Colon (tissue), 2 donors: ENCODE measurements around the gene S100A14.

Experiments
- FAIRE-seq: peaks from 2 replicates; lab custom pipeline; 2012; peaks lifted over from hg19 to GRCh38; lab: Jason Lieb, UNC
- donor health status: control.
- donor health status: control.

The S100A14 gene

GRCh38 chr1:153638261-153638660 is 22.1 kb upstream of the S100A14 start:
- no peak for FAIRE-seq

- no peak for FAIRE-seq
Measured at GRCh38 chr1:153636312-153636711, 20.2 kb upstream of the S100A14 start.

- no peak for FAIRE-seq
Measured at GRCh38 chr1:153635872-153636271, 19.7 kb upstream of the S100A14 start.

GRCh38 chr1:153633754-153634665 is 17.9 kb upstream of the S100A14 start, which contains the start of gene CHTOP:
Gene CHTOP, plus strand, starts transcription at chr1:153634066. Its CDS starts 2,523 bp downstream, at chr1:153636589.
- no peak for FAIRE-seq

- FAIRE-seq: no peak
Measured at GRCh38 chr1:153633161-153633753, 17.1 kb upstream of the S100A14 start.

GRCh38 chr1:153631047-153632022 is 15.2 kb upstream of the S100A14 start:
- no peak for FAIRE-seq

GRCh38 chr1:153630384-153630783 is 14.3 kb upstream of the S100A14 start:
- FAIRE-seq: no peak

GRCh38 chr1:153629971-153630370 is 13.8 kb upstream of the S100A14 start:
- no peak for FAIRE-seq

- no peak for FAIRE-seq
Measured at GRCh38 chr1:153629343-153629665, 13.2 kb upstream of the S100A14 start.

- FAIRE-seq: no peak
Measured at GRCh38 chr1:153628638-153629342, 12.7 kb upstream of the S100A14 start.

GRCh38 chr1:153627715-153628626 is 11.8 kb upstream of the S100A14 start, which contains the start of gene S100A1:
Gene S100A1, plus strand, starts transcription at chr1:153628434. Its CDS starts 2,088 bp downstream, at chr1:153630522.
- no peak for FAIRE-seq

- no peak for FAIRE-seq
Measured at GRCh38 chr1:153626904-153627714, 11.0 kb upstream of the S100A14 start, which contains the start of gene S100A13. Gene S100A13, minus strand, starts transcription at chr1:153627505. Its CDS starts 1,033 bp downstream, at chr1:153626472.

GRCh38 chr1:153626477-153626903 is 10.4 kb upstream of the S100A14 start:
- no peak for FAIRE-seq

GRCh38 chr1:153624965-153625611 is 9.0 kb upstream of the S100A14 start:
- no peak for FAIRE-seq

GRCh38 chr1:153623101-153623500 is 7.0 kb upstream of the S100A14 start:
- FAIRE-seq: no peak

GRCh38 chr1:153619171-153619570 is 3.0 kb upstream of the S100A14 start:
- no peak for FAIRE-seq

- FAIRE-seq: no peak
Measured at GRCh38 chr1:153617663-153618062, 1.5 kb upstream of the S100A14 start.

GRCh38 chr1:153616917-153617311 is 789 bp upstream of the S100A14 start:
- no peak for FAIRE-seq

- no peak for FAIRE-seq
Measured at GRCh38 chr1:153615406-153615805, 719 bp downstream of the S100A14 start.
